HCT116 (cell line): Measurements from ENCODE around the gene TXNL4B. TPM values are rescaled to one million over a fixed set of nuclear protein-coding genes. Genes with fewer than 3 reads are reported as not detected.

ENCODE experiments used
- ATAC-seq: fragments of 200-7000 bp; cut with Tn5 transposase; 2 replicates; pipeline ENCODE4 v1.9.1; 2020; ENCODE audit warnings: mild to moderate bottlenecking, moderate library complexity
- BruUV-seq: library from RNA; stranded (reverse); fragments of 400-500 nt; replicated peaks from 2 replicates; lab custom pipeline; 2021; lab: Mats Ljungman, UMichigan
- CTCF ChIA-PET: fragments of 300-600 bp; sonication (Branson Sonifier 250); formaldehyde crosslinking; loops from one replicate; lab custom pipeline; 2021; ENCODE audit warnings: antibody characterized with exemption; lab: Charles Lee
- POLR2A ChIA-PET: fragments of 300-600, 350-600 bp; sonication (Branson Sonifier 250); formaldehyde crosslinking; loops from one replicate; lab custom pipeline; 2021; ENCODE audit warnings: antibody characterized with exemption; lab: Charles Lee
- RAD21 ChIA-PET, 2 experiments: fragments of 300-600 bp; sonication (Branson Sonifier 250); formaldehyde crosslinking; loops; one replicate each; lab custom pipeline; 2023; ENCODE audit warnings: low total read pairs in 2 of 2; ENCODE audit not compliant: uncharacterized antibody in 2 of 2, unreplicated experiment in 2 of 2, low non-redundant PET in 1 of 2; lab: Charles Lee
- DNase-seq: peaks from one replicate; pipeline ENCODE4 v3.0.0-alpha.2; 2010; ENCODE audit warnings: low read depth, low spot score
- H2AFZ ChIP-seq: fragments of 200-600 bp; shearing (Covaris generic), sonication (generic); 2 replicates; pipeline ENCODE4 v1.6.1; 2017; ENCODE audit warnings: low read depth, mixed run types, mixed read lengths, antibody characterized with exemption, low read length; ENCODE audit not compliant: poor library complexity, severe bottlenecking
- H3K27ac ChIP-seq: 2 replicates; pipeline ENCODE4 v1.5.1; 2012; ENCODE audit warnings: low read depth, low read length
- H3K27me3 ChIP-seq: fragments of 200-600 bp; sonication (generic); 2 replicates; pipeline ENCODE4 v1.6.1; 2016; ENCODE audit warnings: mixed run types, low read length, mixed read lengths; ENCODE audit not compliant: insufficient read depth
- H3K36me3 ChIP-seq, 2 experiments: fragments of 200-500 bp in 1 of 2; fragments of 200-600 bp in 1 of 2; sonication (Bioruptor generic) in 1 of 2; sonication (generic) in 1 of 2; 2 replicates each; pipeline versions ENCODE4 v1.5.1 to v1.6.1; 2014 to 2016; ENCODE audit warnings: low read length in 2 of 2, inconsistent platforms in 1 of 2, mixed read lengths in 1 of 2, mixed run types in 1 of 2; ENCODE audit not compliant: insufficient read depth in 2 of 2, control insufficient read depth in 1 of 2
- H3K4me1 ChIP-seq, 2 experiments: fragments of 200-600 bp in 1 of 2; sonication (generic) in 1 of 2; 2 replicates each; pipeline versions ENCODE4 v1.5.1 to v1.6.1; 2012 to 2017; ENCODE audit warnings: low read length in 2 of 2, inconsistent platforms in 1 of 2, mild to moderate bottlenecking in 1 of 2, mixed read lengths in 1 of 2, mixed run types in 1 of 2, moderate library complexity in 1 of 2; ENCODE audit not compliant: insufficient read depth in 2 of 2, control insufficient read depth in 1 of 2
- H3K4me2 ChIP-seq: fragments of 200-600 bp; sonication (generic); 2 replicates; pipeline ENCODE4 v1.6.1; 2017; ENCODE audit warnings: mixed run types, low read length, mixed read lengths
- H3K4me3 ChIP-seq, 2 experiments: fragments of 200-600 bp in 1 of 2; sonication (generic) in 1 of 2; replicated peaks in 1 of 2; 2 replicates each; pipeline ENCODE4 v1.5.1; 2011 to 2016; ENCODE audit warnings: low read length in 2 of 2, control low read depth in 1 of 2, low read depth in 1 of 2, mild to moderate bottlenecking in 1 of 2, mixed read lengths in 1 of 2, mixed run types in 1 of 2
- H3K79me2 ChIP-seq: fragments of 200-600 bp; sonication (generic); 2 replicates; pipeline ENCODE4 v1.6.1; 2017; ENCODE audit warnings: mild to moderate bottlenecking, mixed run types, low read length, moderate library complexity, mixed read lengths; ENCODE audit not compliant: insufficient read depth
- H3K9ac ChIP-seq: fragments of 200-600 bp; sonication (generic); 2 replicates; pipeline ENCODE4 v1.6.1; 2016; ENCODE audit warnings: low read length, mixed read lengths
- H3K9me2 ChIP-seq: fragments of 200-600 bp; sonication (generic), shearing (Covaris generic); 2 replicates; pipeline ENCODE4 v1.6.1; 2017; ENCODE audit warnings: mixed run types, mild to moderate bottlenecking, moderate library complexity; ENCODE audit not compliant: insufficient read depth
- H3K9me3 ChIP-seq, 2 experiments: fragments of 200-500 bp in 1 of 2; fragments of 200-600 bp in 1 of 2; sonication (Bioruptor generic) in 1 of 2; sonication (generic) in 1 of 2; 2 replicates each; pipeline ENCODE4 v1.6.1; 2014 to 2017; ENCODE audit warnings: low read length in 2 of 2, mixed read lengths in 2 of 2, inconsistent platforms in 1 of 2, low read depth in 1 of 2, mild to moderate bottlenecking in 1 of 2, mixed run types in 1 of 2, moderate library complexity in 1 of 2; ENCODE audit not compliant: control insufficient read depth in 1 of 2, insufficient read depth in 1 of 2
- H4K20me1 ChIP-seq: fragments of 200-600 bp; sonication (generic), shearing (Covaris generic); 2 replicates; pipeline ENCODE4 v1.6.1; 2017; ENCODE audit warnings: mixed run types, mild to moderate bottlenecking, moderate library complexity; ENCODE audit not compliant: insufficient read depth
- CBX3 ChIP-seq: IDR thresholded peaks from 2 replicates; pipeline ENCODE4 v1.6.1; 2012; ENCODE audit warnings: low read depth
- CEBPB ChIP-seq: IDR thresholded peaks from 2 replicates; pipeline ENCODE4 v1.6.1; 2012; ENCODE audit warnings: low read depth
- CTCF ChIP-seq, 3 experiments: fragments of 200-600 bp in 1 of 3; sonication (generic) in 1 of 3; IDR thresholded peaks in 2 of 3; conservative IDR thresholded peaks in 1 of 3; 2 replicates each; pipeline ENCODE4 v1.5.1; 2012 to 2017; ENCODE audit warnings: low read depth in 2 of 3, low read length in 2 of 3, antibody characterized with exemption in 1 of 3, borderline replicate concordance in 1 of 3, control low read depth in 1 of 3, mild to moderate bottlenecking in 1 of 3, mixed read lengths in 1 of 3, mixed run types in 1 of 3, moderate library complexity in 1 of 3; ENCODE audit not compliant: insufficient read depth in 1 of 3
- EGR1 ChIP-seq: IDR thresholded peaks from 2 replicates; pipeline ENCODE4 v1.6.1; 2012; ENCODE audit warnings: low read depth
- ELF1 ChIP-seq: IDR thresholded peaks from 2 replicates; pipeline ENCODE4 v1.6.1; 2012; ENCODE audit warnings: low read depth, borderline replicate concordance
- EZH2 ChIP-seq: fragments of 200-600 bp; sonication (generic); IDR thresholded peaks from 2 replicates; pipeline ENCODE4 v1.6.1; 2017; ENCODE audit warnings: antibody characterized with exemption, mixed run types
- EZH2phosphoT487 ChIP-seq: fragments of 200-600 bp; IDR thresholded peaks from 2 replicates; pipeline ENCODE4 v1.6.1; 2018; ENCODE audit warnings: antibody characterized with exemption, borderline replicate concordance
- JUND ChIP-seq: IDR thresholded peaks from 2 replicates; pipeline ENCODE4 v1.6.1; 2012
- MAX ChIP-seq: IDR thresholded peaks from 2 replicates; pipeline ENCODE4 v1.6.1; 2012
- RAD21 ChIP-seq: IDR thresholded peaks from 2 replicates; pipeline ENCODE4 v1.6.1; 2012; ENCODE audit warnings: low read depth, mild to moderate bottlenecking
- SIN3A ChIP-seq: IDR thresholded peaks from 2 replicates; pipeline ENCODE4 v1.6.1; 2012; ENCODE audit warnings: low read depth
- SRF ChIP-seq: IDR thresholded peaks from 2 replicates; pipeline ENCODE4 v1.6.1; 2012; ENCODE audit warnings: low read depth
- TCF7L2 ChIP-seq: IDR thresholded peaks from 2 replicates; pipeline ENCODE4 v1.7.0; 2011; ENCODE audit warnings: borderline replicate concordance, inconsistent platforms; ENCODE audit not compliant: insufficient read depth, insufficient read length; ENCODE audit errors: extremely low read depth
- YY1 ChIP-seq: IDR thresholded peaks from 2 replicates; pipeline ENCODE4 v1.6.1; 2011; ENCODE audit warnings: low read length, low read depth, moderate library complexity, mild to moderate bottlenecking; ENCODE audit not compliant: insufficient replicate concordance; ENCODE audit errors: extremely low read depth
- ZFX ChIP-seq: fragments of 450-650 bp; IDR thresholded peaks from 2 replicates; pipeline ENCODE4 v1.6.1; 2017
- ZNF274 ChIP-seq: fragments of 200-500 bp; sonication (Bioruptor generic); IDR thresholded peaks from 2 replicates; pipeline ENCODE4 v1.6.1; 2014; ENCODE audit warnings: mild to moderate bottlenecking, low read depth, low read length, inconsistent platforms
- intact Hi-C: fragments of 100-400 bp; cut with micrococcal nuclease; formaldehyde crosslinking; loops from 2 replicates; pipeline ENCODE4 v1.10.0; 2022
- total RNA-seq: library from RNA; stranded (reverse); gene quantifications from one replicate; pipeline ENCODE4 v1.2.1, GENCODE V29; 2021; ENCODE audit not compliant: unreplicated experiment
- TF ChIP-seq, protein P1 (sequence below): IDR thresholded peaks from 2 replicates; pipeline ENCODE4 v1.6.1; 2012; ENCODE audit warnings: low read depth
- TF ChIP-seq, protein P2 (sequence below): IDR thresholded peaks from 2 replicates; pipeline ENCODE4 v1.6.1; 2012

TXNL4B gene
- total RNA-seq, 1 experiment from 2014 or later = 15.5 TPM

DNA sequence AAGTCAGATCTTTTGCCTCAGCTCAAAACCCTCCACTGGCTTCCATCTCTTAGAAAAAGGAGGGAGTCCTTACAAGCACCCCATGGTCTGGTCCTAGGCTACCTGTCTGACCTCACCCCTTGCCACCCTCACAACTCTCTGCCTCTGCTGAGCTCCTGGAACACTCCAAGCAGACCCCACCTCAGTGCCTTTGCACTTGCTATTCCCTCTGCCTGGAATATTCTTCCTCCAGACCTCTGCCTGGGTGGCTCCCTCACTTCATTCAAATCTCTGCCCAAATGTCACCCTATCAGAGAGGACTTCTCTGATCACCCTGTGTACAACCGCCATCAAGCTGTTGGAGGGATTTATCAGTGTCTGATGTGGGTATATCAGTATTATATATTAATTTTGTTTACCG lies 41.1 kb upstream of the TXNL4B start:
- Histone ChIP-seq H3K4me1 (peaks cover 0 to 4% of the 10 kb centered on the region in 2 experiments; a peak in 1 of 4 replicates), H3K9ac (no peak overlapping the region), H3K79me2 (no peaks in the 10 kb centered on the region), H3K4me2 (no peak overlapping the region), H3K27me3 (no peaks in the 10 kb centered on the region), H4K20me1 (no peaks in the 10 kb centered on the region), H3K4me3 (no peak overlapping the region), H2AFZ (no peak overlapping the region), H3K27ac (no peak overlapping the region), H3K36me3 (no peaks in the 10 kb centered on the region), H3K9me3 (no peaks in the 10 kb centered on the region), H3K9me2 (no peaks in the 10 kb centered on the region)
- ChIA-PET POLR2A (no interaction called here), CTCF (interaction anchor here (1.5 kb wide), 1 partner anchor 9 kb away, joined by 3 read pairs; no protein-coding TSS in a partner anchor), RAD21 (no interaction called here)
- TF ChIP-seq, protein P1, sequence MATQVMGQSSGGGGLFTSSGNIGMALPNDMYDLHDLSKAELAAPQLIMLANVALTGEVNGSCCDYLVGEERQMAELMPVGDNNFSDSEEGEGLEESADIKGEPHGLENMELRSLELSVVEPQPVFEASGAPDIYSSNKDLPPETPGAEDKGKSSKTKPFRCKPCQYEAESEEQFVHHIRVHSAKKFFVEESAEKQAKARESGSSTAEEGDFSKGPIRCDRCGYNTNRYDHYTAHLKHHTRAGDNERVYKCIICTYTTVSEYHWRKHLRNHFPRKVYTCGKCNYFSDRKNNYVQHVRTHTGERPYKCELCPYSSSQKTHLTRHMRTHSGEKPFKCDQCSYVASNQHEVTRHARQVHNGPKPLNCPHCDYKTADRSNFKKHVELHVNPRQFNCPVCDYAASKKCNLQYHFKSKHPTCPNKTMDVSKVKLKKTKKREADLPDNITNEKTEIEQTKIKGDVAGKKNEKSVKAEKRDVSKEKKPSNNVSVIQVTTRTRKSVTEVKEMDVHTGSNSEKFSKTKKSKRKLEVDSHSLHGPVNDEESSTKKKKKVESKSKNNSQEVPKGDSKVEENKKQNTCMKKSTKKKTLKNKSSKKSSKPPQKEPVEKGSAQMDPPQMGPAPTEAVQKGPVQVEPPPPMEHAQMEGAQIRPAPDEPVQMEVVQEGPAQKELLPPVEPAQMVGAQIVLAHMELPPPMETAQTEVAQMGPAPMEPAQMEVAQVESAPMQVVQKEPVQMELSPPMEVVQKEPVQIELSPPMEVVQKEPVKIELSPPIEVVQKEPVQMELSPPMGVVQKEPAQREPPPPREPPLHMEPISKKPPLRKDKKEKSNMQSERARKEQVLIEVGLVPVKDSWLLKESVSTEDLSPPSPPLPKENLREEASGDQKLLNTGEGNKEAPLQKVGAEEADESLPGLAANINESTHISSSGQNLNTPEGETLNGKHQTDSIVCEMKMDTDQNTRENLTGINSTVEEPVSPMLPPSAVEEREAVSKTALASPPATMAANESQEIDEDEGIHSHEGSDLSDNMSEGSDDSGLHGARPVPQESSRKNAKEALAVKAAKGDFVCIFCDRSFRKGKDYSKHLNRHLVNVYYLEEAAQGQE = no peak
- TF ChIP-seq EZH2 (no peak), CBX3 (no peak), ZNF274 (no peak), TCF7L2 (no peak), EZH2phosphoT487 (no peak), MAX (no peak), YY1 (no peak), EGR1 (no peak), ZFX (no peak), SIN3A (no peak), SRF (no peak), CTCF (IDR thresholded peaks at IDR 0.05 in 2 of 3, conservative IDR thresholded peaks at IDR 0.05 in 1 of 3; ENCODE audit: borderline replicate concordance in 1 of 3, insufficient read depth in 1 of 3, low read depth in 2 of 3, low read length in 2 of 3) (no peak), RAD21 (no peak), ELF1 (no peak), JUND (no peak), CEBPB (no peak)
- TF ChIP-seq, protein P2, sequence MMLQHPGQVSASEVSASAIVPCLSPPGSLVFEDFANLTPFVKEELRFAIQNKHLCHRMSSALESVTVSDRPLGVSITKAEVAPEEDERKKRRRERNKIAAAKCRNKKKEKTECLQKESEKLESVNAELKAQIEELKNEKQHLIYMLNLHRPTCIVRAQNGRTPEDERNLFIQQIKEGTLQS = no peak
- no peak for ATAC-seq
- intact Hi-C loops = no loop called here
- no peak for DNase-seq
- no TSS peak for BruUV-seq
